G401.6 (cell line): Measurements from ENCODE around the gene MR1.

Experiments used
- FAIRE-seq: peaks from 2 replicates; lab custom pipeline; 2012; peaks lifted over from hg19 to GRCh38; lab: Jason Lieb, UNC

Gene MR1

GRCh38 chr1:181108304-181108867 lies 74.6 kb downstream of the MR1 start:
- no peak for FAIRE-seq

DNA sequence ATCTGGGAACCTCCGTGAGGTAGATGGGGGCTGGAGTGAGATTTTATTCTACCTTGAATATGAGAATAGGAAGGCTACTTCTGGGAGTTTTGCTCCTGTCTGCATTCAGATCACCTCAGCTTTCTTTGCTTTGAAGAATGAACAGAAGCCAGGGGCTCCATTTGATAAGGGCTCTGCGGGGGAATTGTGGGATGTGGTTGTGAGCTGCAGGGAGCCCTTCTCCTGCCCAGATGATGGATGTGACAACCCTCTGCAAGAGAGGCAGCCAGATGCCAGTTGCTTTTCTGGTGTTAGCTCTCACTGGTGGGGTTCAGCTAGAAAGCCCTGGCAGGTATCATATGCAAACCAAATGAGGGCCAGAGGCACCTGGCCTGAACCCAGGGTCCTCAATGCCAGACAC lies 76.2 kb downstream of the MR1 start:
- no peak for FAIRE-seq
